Inflammatory macrophage treated with lipopolysaccharide for 4 hours (primary cell): Measurements from ENCODE around the gene PRXL2C.
A peak's percentile ranks its signal among the peaks of the same experiment; 100 is the strongest.
"Not testable (repeated sequence)": the region's sequence is repeated elsewhere in the genome, so short reads cannot be mapped to it uniquely, and the experiment has no call there.

Experiments used
- DNase-seq: peaks from one replicate; pipeline ENCODE4 v3.0.0-alpha.2; 2020

PRXL2C gene

GRCh38 chr9:96649620-96650324 is 5.3 kb downstream of the PRXL2C start:
- no peak for DNase-seq

- DNase-seq: peak; percentile 95
Observed at GRCh38 chr9:96646081-96646991, 8.8 kb downstream of the PRXL2C start.

GRCh38 chr9:96644137-96644536 is 11.0 kb downstream of the PRXL2C start:
- no peak for DNase-seq

GRCh38 chr9:96641514-96641913 is 13.6 kb downstream of the PRXL2C start:
- DNase-seq: no peak

- no peak for DNase-seq
Observed at GRCh38 chr9:96638606-96639364, 16.3 kb downstream of the PRXL2C start.

DNA sequence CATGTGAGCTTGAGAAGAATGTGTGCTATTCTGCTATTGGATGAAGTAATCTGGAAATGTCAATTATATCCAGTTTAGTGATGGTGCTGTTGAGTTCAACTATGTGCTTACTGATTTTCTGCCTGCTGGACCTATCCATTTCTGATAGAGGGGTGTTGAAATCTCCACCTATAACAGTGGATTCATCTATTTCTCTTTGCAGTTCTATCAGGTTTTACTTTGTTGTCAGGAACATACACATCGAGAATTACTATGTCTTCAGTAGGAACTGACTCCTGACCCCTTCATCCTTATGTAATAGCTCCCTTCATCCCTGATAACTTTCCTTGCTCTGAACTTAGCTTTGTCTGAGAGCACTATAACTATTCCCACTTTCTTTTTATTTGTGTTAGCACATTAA is 18.7 kb downstream of the PRXL2C start:
- DNase-seq: no peak

- not testable (repeated sequence) for DNase-seq
Observed at GRCh38 chr9:96633579-96633978, 21.5 kb downstream of the PRXL2C start.

DNA sequence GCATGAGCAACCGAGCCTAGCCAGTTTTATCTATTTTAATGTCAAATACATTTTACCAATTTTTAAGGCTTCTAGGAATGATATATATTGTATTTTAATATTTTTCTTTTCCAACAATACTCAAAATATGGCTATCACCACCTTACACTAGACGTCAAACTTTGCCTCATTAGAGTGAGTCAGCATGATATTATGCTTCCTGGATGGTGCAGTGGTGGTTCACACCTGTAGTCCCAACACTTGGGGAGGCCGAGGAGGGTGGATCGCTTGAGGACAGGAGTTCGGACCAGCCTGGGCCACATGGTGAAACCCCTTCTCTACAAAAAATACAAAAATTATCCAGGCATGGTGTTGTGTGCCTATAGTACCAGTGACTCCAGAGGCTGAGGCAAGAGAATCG is 28.2 kb downstream of the PRXL2C start:
- no peak for DNase-seq

GRCh38 chr9:96621618-96622017 is 33.5 kb downstream of the PRXL2C start:
- DNase-seq: no peak

DNA sequence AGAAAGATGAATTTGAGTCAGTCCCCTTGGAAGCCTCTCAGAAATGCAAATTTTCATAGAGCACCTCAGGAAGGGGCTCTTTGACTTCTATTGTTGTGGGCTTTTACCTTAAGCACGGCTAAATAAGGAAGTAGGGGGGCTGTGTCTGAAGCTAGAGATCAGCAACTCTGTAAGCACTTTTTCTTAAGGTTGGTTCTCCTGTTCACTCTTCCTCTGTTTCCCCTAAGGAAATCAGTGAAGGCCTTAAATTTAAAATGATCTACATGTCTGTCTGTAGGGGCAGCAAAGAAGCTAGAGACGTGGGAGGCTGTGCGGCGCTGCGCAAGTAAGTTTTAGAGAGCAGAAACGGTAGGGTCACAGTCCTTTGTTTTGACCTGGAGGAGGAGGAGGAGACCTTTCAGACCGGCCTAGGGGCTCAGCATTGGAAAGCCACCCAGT is 34.3 kb downstream of the PRXL2C start:
- DNase-seq: no peak

DNA sequence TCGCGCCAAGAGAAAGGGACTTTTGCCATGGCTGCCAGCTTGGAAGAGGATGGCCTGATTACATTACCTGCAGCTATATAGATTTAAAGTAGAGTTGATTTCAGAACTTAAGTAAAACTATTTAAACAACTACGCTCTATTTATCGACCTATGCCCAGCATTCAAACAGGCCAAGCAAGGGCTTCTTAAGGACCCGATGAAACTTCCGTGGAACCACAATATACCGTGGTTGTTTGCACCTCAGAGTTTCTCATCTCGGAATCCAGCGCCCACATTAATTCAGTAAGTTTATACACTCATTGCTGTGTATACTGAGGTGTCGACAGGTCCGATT is 35.0 kb downstream of the PRXL2C start:
- no peak for DNase-seq

GRCh38 chr9:96619491-96620180 is 35.5 kb downstream of the PRXL2C start, which contains the start of gene CDC14B:
TSS of gene CDC14B (minus strand) at chr9:96619843. CDS start at chr9:96619378, 465 bp downstream.
- DNase-seq: peak; percentile 67

GRCh38 chr9:96619124-96619465 is 36.0 kb downstream of the PRXL2C start:
- no peak for DNase-seq

DNA sequence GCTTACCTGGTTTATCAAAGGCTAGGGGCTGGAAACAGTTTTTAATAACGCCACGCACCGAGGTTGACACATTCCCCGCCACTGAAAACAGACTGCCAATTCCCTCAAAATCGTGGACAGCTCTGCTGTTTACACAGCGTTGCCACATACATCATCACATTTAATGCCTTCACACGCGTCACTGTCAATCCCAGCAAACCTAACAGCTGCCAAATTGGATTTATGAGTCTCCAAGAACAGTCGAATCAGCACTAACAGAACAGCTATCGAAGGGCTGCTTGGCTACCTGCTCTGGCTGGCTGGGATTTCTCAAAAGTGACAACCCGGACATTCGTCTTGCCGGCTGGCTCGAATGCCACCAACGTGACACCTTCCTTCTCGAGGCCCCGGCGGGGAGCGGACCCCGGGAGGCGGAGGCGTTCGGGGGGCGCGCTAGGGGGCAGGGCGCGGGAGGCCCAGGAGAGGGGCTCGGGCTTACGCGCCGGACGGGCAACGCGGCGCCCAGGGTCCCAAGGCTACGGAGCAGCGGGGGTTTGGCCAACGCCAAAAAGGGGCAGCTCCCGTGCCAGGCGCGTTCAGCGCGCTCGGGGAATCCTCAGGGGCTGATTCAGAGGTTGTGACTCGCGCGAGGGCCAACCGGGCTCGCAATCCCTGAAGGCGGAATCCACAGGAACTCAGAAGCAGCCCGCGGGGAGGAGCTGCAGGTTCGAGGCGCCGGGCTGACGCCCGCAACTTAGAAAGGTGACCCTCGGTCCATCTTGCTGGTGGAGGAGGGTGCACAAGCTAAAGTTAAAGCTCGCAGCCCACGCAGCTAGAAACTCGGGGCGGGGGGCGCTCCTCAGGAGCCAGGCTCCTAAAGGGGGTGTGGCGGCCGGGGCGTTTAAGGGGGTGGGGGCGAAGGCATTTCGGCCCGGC is 36.7 kb downstream of the PRXL2C start:
- DNase-seq: peak; percentile 1

GRCh38 chr9:96617439-96618185 is 37.5 kb downstream of the PRXL2C start:
- no peak for DNase-seq

- DNase-seq: no peak
Observed at GRCh38 chr9:96616817-96617438, 38.2 kb downstream of the PRXL2C start.

DNA sequence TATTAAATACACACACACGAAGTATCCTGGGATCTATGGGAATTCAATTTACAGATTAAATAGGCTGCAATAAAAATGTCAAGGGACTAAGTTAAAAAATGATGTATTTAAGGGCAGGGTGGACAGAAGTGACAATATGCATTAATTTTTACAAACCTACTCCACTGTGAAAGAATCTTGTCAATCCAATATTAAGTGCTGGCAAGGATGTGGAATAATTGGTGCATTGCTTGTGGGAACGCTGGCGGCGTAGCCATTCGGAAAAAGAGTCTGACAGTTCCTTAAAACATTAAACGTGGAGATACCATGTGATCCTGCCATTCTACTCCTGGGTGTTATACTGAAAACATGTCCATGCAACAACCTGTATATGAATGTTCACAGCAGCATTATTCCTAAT is 39.7 kb downstream of the PRXL2C start:
- no peak for DNase-seq

- not testable (repeated sequence) for DNase-seq
Observed at GRCh38 chr9:96614664-96615063, 40.5 kb downstream of the PRXL2C start.

GRCh38 chr9:96612966-96613589 is 42.0 kb downstream of the PRXL2C start:
- no peak for DNase-seq
